IMR-90 (cell line): ENCODE results near the gene WDR27. TPM values are rescaled to one million over a fixed set of nuclear protein-coding genes. Genes with fewer than 3 reads are reported as not detected.

ENCODE experiments used
- ATAC-seq: fragments of 200-7000 bp; cut with Tn5 transposase; 2 replicates; pipeline ENCODE4 v1.9.1; 2020; ENCODE audit warnings: low read depth, mild to moderate bottlenecking, moderate library complexity
- BruUV-seq: library from RNA; stranded (reverse); fragments of 400-500 nt; replicated peaks from 2 replicates; lab custom pipeline; 2021; lab: Mats Ljungman, UMichigan
- CTCF ChIA-PET: fragments of 300-600 bp; formaldehyde crosslinking; extraction: SDS; loops from one replicate; lab custom pipeline; 2021; ENCODE audit warnings: antibody characterized with exemption; lab: Yijun Ruan, JAX
- POLR2A ChIA-PET: fragments of 300-600 bp; sonication (Branson Sonifier 250); formaldehyde crosslinking; loops from one replicate; lab custom pipeline; 2022; ENCODE audit warnings: antibody characterized with exemption; ENCODE audit not compliant: unreplicated experiment; lab: Charles Lee
- DNase-seq: peaks from one replicate; pipeline ENCODE4 v3.0.0; 2013
- H2AFZ ChIP-seq: replicated peaks from 2 replicates; pipeline ENCODE3; 2013; ENCODE audit warnings: low read length, mild to moderate bottlenecking; ENCODE audit not compliant: poor library complexity
- H2AK5ac ChIP-seq: 2 replicates; pipeline ENCODE4 v1.6.1; 2013; ENCODE audit warnings: low read depth, low read length, inconsistent platforms
- H2AK9ac ChIP-seq: replicated peaks from 2 replicates; pipeline ENCODE3; 2013; ENCODE audit warnings: mild to moderate bottlenecking, low read depth, low read length, moderate library complexity; ENCODE audit not compliant: poor library complexity
- H2BK120ac ChIP-seq: 2 replicates; pipeline ENCODE4 v1.6.1; 2013; ENCODE audit warnings: low read depth, low read length, inconsistent platforms
- H2BK15ac ChIP-seq: 3 replicates; pipeline ENCODE4 v1.6.1; 2013; ENCODE audit warnings: low read depth, low read length, inconsistent platforms
- H2BK20ac ChIP-seq: 2 replicates; pipeline ENCODE4 v1.6.1; 2013; ENCODE audit warnings: low read depth, mild to moderate bottlenecking, inconsistent platforms, low read length, moderate library complexity
- H2BK5ac ChIP-seq: 2 replicates; pipeline ENCODE4 v1.6.1; 2013; ENCODE audit warnings: mild to moderate bottlenecking, low read depth, low read length, inconsistent platforms; ENCODE audit not compliant: poor library complexity, severe bottlenecking
- H3K14ac ChIP-seq: replicated peaks from 2 replicates; pipeline ENCODE4 v1.6.1; 2013; ENCODE audit warnings: low read depth, low read length, inconsistent platforms
- H3K18ac ChIP-seq: 2 replicates; pipeline ENCODE4 v1.6.1; 2013; ENCODE audit warnings: low read depth, low read length, control low read depth
- H3K23ac ChIP-seq: 2 replicates; pipeline ENCODE4 v1.6.1; 2013; ENCODE audit warnings: low read depth, low read length, inconsistent platforms
- H3K27ac ChIP-seq: 2 replicates; pipeline ENCODE4 v1.5.1; 2013; ENCODE audit warnings: mild to moderate bottlenecking, control low read depth, low read length; ENCODE audit not compliant: insufficient read depth
- H3K27me3 ChIP-seq: 2 replicates; pipeline ENCODE4 v1.6.1; 2013; ENCODE audit warnings: low read length; ENCODE audit not compliant: control insufficient read depth, insufficient read depth
- H3K36me3 ChIP-seq: 2 replicates; pipeline ENCODE4 v1.6.1; 2013; ENCODE audit warnings: low read length, mixed read lengths; ENCODE audit not compliant: control insufficient read depth, insufficient read depth
- H3K4ac ChIP-seq: 2 replicates; pipeline ENCODE4 v1.6.1; 2013; ENCODE audit warnings: low read depth, low read length, inconsistent platforms
- H3K4me1 ChIP-seq: 2 replicates; pipeline ENCODE4 v1.6.1; 2013; ENCODE audit warnings: low read length, mixed read lengths; ENCODE audit not compliant: control insufficient read depth, insufficient read depth
- H3K4me2 ChIP-seq: 2 replicates; pipeline ENCODE4 v1.6.1; 2013; ENCODE audit warnings: low read depth, mild to moderate bottlenecking, control low read depth, low read length, moderate library complexity
- H3K4me3 ChIP-seq: 2 replicates; pipeline ENCODE4 v1.5.1; 2013; ENCODE audit warnings: low read depth, mild to moderate bottlenecking, control low read depth, low read length, moderate library complexity; ENCODE audit not compliant: insufficient read depth
- H3K56ac ChIP-seq: 2 replicates; pipeline ENCODE4 v1.6.1; 2013; ENCODE audit warnings: low read length, inconsistent platforms; ENCODE audit not compliant: insufficient read depth; ENCODE audit errors: extremely low read depth
- H3K79me1 ChIP-seq, 2 experiments: 2 replicates each; pipeline ENCODE4 v1.6.1; 2013; ENCODE audit warnings: low read length in 2 of 2, inconsistent platforms in 1 of 2, low read depth in 1 of 2
- H3K9ac ChIP-seq: 2 replicates; pipeline ENCODE4 v1.6.1; 2013; ENCODE audit warnings: low read depth, low read length, control low read depth
- H3K9me1 ChIP-seq: 2 replicates; pipeline ENCODE4 v1.6.1; 2013; ENCODE audit warnings: low read length, inconsistent platforms; ENCODE audit not compliant: insufficient read depth
- H3K9me3 ChIP-seq: 2 replicates; pipeline ENCODE4 v1.6.1; 2013; ENCODE audit warnings: low read length; ENCODE audit not compliant: control insufficient read depth, insufficient read depth
- H4K20me1 ChIP-seq: 2 replicates; pipeline ENCODE4 v1.6.1; 2013; ENCODE audit warnings: low read length, inconsistent platforms; ENCODE audit not compliant: insufficient read depth
- H4K5ac ChIP-seq: 2 replicates; pipeline ENCODE4 v1.6.1; 2013; ENCODE audit warnings: mild to moderate bottlenecking, low read depth, low read length, control low read depth
- H4K8ac ChIP-seq, 2 experiments: 2 replicates each; pipeline ENCODE4 v1.6.1; 2013; ENCODE audit warnings: low read depth in 2 of 2, low read length in 2 of 2, control low read depth in 1 of 2, inconsistent platforms in 1 of 2
- H4K91ac ChIP-seq: 2 replicates; pipeline ENCODE4 v1.6.1; 2013; ENCODE audit warnings: low read depth, low read length, inconsistent platforms; ENCODE audit not compliant: insufficient read depth
- BHLHE40 ChIP-seq: fragments of 150-350 bp; IDR thresholded peaks from 2 replicates; pipeline ENCODE4 v1.6.1; 2016; ENCODE audit warnings: mild to moderate bottlenecking, low read depth, low read length
- CEBPB ChIP-seq: IDR thresholded peaks from 2 replicates; pipeline ENCODE4 v1.6.1; 2012; ENCODE audit warnings: low read depth, low read length, improper control_type of control experiment
- CHD1 ChIP-seq: IDR thresholded peaks from 2 replicates; pipeline ENCODE4 v1.6.1; 2012; ENCODE audit warnings: low read depth, low read length, improper control_type of control experiment
- FOS ChIP-seq: fragments of 150-350 bp; IDR thresholded peaks from 2 replicates; pipeline ENCODE4 v1.6.1; 2016; ENCODE audit warnings: low read depth, low read length
- MAFK ChIP-seq: IDR thresholded peaks from 2 replicates; pipeline ENCODE4 v1.6.1; 2012; ENCODE audit warnings: low read depth, low read length, improper control_type of control experiment
- MAZ ChIP-seq: IDR thresholded peaks from 2 replicates; pipeline ENCODE4 v1.6.1; 2012; ENCODE audit warnings: low read depth, mild to moderate bottlenecking, low read length, improper control_type of control experiment, moderate library complexity, borderline replicate concordance
- MXI1 ChIP-seq: IDR thresholded peaks from 2 replicates; pipeline ENCODE4 v1.6.1; 2012; ENCODE audit warnings: low read depth, mild to moderate bottlenecking, low read length, moderate library complexity, borderline replicate concordance
- NFE2L2 ChIP-seq: fragments of 150-350 bp; IDR thresholded peaks from 2 replicates; pipeline ENCODE4 v1.6.1; 2016; ENCODE audit warnings: low read depth, mild to moderate bottlenecking, low read length
- POLR2A ChIP-seq: IDR thresholded peaks from 2 replicates; pipeline ENCODE4 v1.6.1; 2012; ENCODE audit warnings: mild to moderate bottlenecking, low read depth, low read length
- RAD21 ChIP-seq: IDR thresholded peaks from 2 replicates; pipeline ENCODE4 v1.6.1; 2012; ENCODE audit warnings: low read length, improper control_type of control experiment
- RCOR1 ChIP-seq: IDR thresholded peaks from 2 replicates; pipeline ENCODE4 v1.6.1; 2012; ENCODE audit warnings: mild to moderate bottlenecking, low read length, improper control_type of control experiment; ENCODE audit not compliant: insufficient replicate concordance
- RFX5 ChIP-seq: IDR thresholded peaks from 2 replicates; pipeline ENCODE4 v1.8.0; 2012; ENCODE audit warnings: low read depth, mild to moderate bottlenecking, low read length, moderate library complexity
- SMC3 ChIP-seq: fragments of 150-350 bp; IDR thresholded peaks from 2 replicates; pipeline ENCODE4 v1.6.1; 2016; ENCODE audit warnings: low read depth, mild to moderate bottlenecking, antibody characterized with exemption, low read length, moderate library complexity
- WGBS, 2 experiments: methylation state at CpG; one replicate each; pipeline versions ENCODE4 v1.1.5 to v1.1.7; 2013; ENCODE audit warnings: missing lambda C conversion rate in 2 of 2; ENCODE audit not compliant: insufficient read length in 1 of 2; ENCODE audit errors: extremely low coverage in 2 of 2; 5-methylcytosine and 5-hydroxymethylcytosine counted together
- dilution Hi-C: fragments of 300-500 bp; cut with HindIII; formaldehyde crosslinking; loops from one replicate; pipeline ENCODE4 v1.14.3; 2018; ENCODE audit warnings: low sequenced_read_pairs; ENCODE audit not compliant: unreplicated experiment
- in situ Hi-C: fragments of 300-500 bp; cut with MboI; formaldehyde crosslinking; loops from 3 replicates; pipeline ENCODE4 v1.14.3; 2019; ENCODE audit warnings: low sequenced_read_pairs, inconsistent platforms, mixed read lengths
- intact Hi-C: fragments of 100-400 bp; cut with micrococcal nuclease; formaldehyde crosslinking; loops from 2 replicates; pipeline ENCODE4 v1.10.0; 2022
- polyA plus RNA-seq, 3 experiments: library from polyadenylated mRNA; depleted of rRNA; stranded (reverse); fragments of >200 nt; gene quantifications; 2 replicates each; pipeline ENCODE4 v1.2.3, GENCODE V29; 2012; ENCODE audit warnings: low replicate concordance in 1 of 3
- total RNA-seq: library from RNA; depleted of rRNA; stranded (reverse); fragments of >200 nt; gene quantifications from 2 replicates; pipeline ENCODE4 v1.2.3, GENCODE V29; 2012
- TF ChIP-seq, protein P1 (sequence below): conservative IDR thresholded peaks from 2 replicates; pipeline ENCODE4 v1.5.1; 2012; ENCODE audit warnings: mild to moderate bottlenecking, low read depth, low read length, improper control_type of control experiment
- TF ChIP-seq, protein P2 (sequence below): fragments of 150-350 bp; IDR thresholded peaks from 2 replicates; pipeline ENCODE4 v1.6.1; 2017; ENCODE audit warnings: mild to moderate bottlenecking, antibody characterized with exemption, low read length, low read depth
- TF ChIP-seq, protein P3 (sequence below): fragments of 150-350 bp; IDR thresholded peaks from 2 replicates; pipeline ENCODE4 v1.6.1; 2016; ENCODE audit warnings: low read depth, mild to moderate bottlenecking, low read length, moderate library complexity, borderline replicate concordance

The WDR27 gene
- total and polyA plus RNA-seq, 2 of the 4 experiments (the other 2 are of a cell fraction): 7.0 to 18.5 TPM

DNA sequence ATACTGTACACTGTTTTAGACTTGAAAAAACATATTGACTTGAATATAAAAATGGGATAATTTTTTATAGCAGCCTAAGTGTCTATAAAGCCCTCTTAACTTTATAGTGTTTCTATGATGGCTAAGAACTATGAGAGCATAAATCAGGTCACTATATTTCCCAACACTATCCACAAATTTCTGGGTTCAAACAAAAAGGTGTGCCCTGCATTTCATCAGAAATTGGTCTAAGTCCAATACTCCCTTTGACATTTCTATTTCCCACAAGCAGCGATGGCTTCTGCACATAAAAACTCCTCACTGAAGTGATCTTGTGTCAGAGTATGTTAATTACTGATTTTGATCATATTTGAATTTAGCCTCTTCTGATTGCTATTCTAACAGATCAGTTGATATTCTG, 143.9 kb downstream of the WDR27 start:
- H3K27ac ChIP-seq: no peak overlapping the region
- no peak overlapping the region for H2BK5ac ChIP-seq
- TF ChIP-seq MAZ (no peak), MXI1 (no peak), MAFK (no peak), SMC3 (no peak), CEBPB (no peak), POLR2A (no peak), CHD1 (no peak), BHLHE40 (no peak), FOS (no peak), RFX5 (no peak), RCOR1 (no peak), RAD21 (no peak), NFE2L2 (no peak)
- TF ChIP-seq, protein P1, sequence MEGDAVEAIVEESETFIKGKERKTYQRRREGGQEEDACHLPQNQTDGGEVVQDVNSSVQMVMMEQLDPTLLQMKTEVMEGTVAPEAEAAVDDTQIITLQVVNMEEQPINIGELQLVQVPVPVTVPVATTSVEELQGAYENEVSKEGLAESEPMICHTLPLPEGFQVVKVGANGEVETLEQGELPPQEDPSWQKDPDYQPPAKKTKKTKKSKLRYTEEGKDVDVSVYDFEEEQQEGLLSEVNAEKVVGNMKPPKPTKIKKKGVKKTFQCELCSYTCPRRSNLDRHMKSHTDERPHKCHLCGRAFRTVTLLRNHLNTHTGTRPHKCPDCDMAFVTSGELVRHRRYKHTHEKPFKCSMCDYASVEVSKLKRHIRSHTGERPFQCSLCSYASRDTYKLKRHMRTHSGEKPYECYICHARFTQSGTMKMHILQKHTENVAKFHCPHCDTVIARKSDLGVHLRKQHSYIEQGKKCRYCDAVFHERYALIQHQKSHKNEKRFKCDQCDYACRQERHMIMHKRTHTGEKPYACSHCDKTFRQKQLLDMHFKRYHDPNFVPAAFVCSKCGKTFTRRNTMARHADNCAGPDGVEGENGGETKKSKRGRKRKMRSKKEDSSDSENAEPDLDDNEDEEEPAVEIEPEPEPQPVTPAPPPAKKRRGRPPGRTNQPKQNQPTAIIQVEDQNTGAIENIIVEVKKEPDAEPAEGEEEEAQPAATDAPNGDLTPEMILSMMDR: no peak
- TF ChIP-seq, protein P2, sequence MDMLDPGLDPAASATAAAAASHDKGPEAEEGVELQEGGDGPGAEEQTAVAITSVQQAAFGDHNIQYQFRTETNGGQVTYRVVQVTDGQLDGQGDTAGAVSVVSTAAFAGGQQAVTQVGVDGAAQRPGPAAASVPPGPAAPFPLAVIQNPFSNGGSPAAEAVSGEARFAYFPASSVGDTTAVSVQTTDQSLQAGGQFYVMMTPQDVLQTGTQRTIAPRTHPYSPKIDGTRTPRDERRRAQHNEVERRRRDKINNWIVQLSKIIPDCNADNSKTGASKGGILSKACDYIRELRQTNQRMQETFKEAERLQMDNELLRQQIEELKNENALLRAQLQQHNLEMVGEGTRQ: no peak
- TF ChIP-seq, protein P3, sequence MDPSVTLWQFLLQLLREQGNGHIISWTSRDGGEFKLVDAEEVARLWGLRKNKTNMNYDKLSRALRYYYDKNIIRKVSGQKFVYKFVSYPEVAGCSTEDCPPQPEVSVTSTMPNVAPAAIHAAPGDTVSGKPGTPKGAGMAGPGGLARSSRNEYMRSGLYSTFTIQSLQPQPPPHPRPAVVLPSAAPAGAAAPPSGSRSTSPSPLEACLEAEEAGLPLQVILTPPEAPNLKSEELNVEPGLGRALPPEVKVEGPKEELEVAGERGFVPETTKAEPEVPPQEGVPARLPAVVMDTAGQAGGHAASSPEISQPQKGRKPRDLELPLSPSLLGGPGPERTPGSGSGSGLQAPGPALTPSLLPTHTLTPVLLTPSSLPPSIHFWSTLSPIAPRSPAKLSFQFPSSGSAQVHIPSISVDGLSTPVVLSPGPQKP: no peak
- no peak overlapping the region for H2BK120ac ChIP-seq
- dilution Hi-C loops (no loop called here), in situ Hi-C loops (no loop called here), intact Hi-C loops (no loop called here)
- ChIA-PET POLR2A (no interaction called here), CTCF (no interaction called here)
- no peak overlapping the region for H4K5ac ChIP-seq
- H3K23ac ChIP-seq: no peak overlapping the region
- H2AK5ac ChIP-seq: no peak overlapping the region
- no peaks in the 10 kb centered on the region for H3K27me3 ChIP-seq
- H3K9me1 ChIP-seq: 0 out of 2 replicates have a peak, but pooled peaks cover 3% of the 10 kb centered on the region
- no peak overlapping the region for H2BK15ac ChIP-seq
- H4K91ac ChIP-seq: no peak overlapping the region
- no peak overlapping the region for H3K18ac ChIP-seq
- BruUV-seq: no TSS peak
- no peak overlapping the region for H2BK20ac ChIP-seq
- H3K9me3 ChIP-seq: peaks cover 2% of the 10 kb centered on the region; the same call in 1 of the 2 replicates
- H2AK9ac ChIP-seq: no peak overlapping the region
- no peak overlapping the region for H3K4me3 ChIP-seq
- no peak overlapping the region for H2AFZ ChIP-seq
- no peaks in the 10 kb centered on the region for H3K36me3 ChIP-seq
- H3K4ac ChIP-seq: no peak overlapping the region
- DNase-seq (no peak), ATAC-seq (no peak)
- no peak overlapping the region for H3K56ac ChIP-seq
- no peaks in the 10 kb centered on the region for H3K79me1 ChIP-seq
- no peak overlapping the region for H3K4me2 ChIP-seq
- H4K8ac ChIP-seq: no peak overlapping the region
- no peak overlapping the region for H3K9ac ChIP-seq
- peaks cover 2% of the 10 kb centered on the region; the same call in 1 of the 2 replicates for H3K4me1 ChIP-seq
- no peak overlapping the region for H3K14ac ChIP-seq
- no peaks in the 10 kb centered on the region for H4K20me1 ChIP-seq
- WGBS, 2 experiments: no CpG with 5 or more reads among the region's 1 CpG
